GM12878 (cell line): ENCODE results near the gene RPS6KA4. TPM values are rescaled to one million over a fixed set of nuclear protein-coding genes. Genes with fewer than 3 reads are reported as not detected.
A peak's percentile ranks its signal among the peaks of the same experiment; 100 is the strongest.

Source experiments
- ATAC-seq: fragments of 200-7000 bp; cut with Tn5 transposase; 3 replicates; pipeline ENCODE4 v1.9.1; 2020; ENCODE audit warnings: mild to moderate bottlenecking, moderate library complexity
- BruUV-seq: library from RNA; stranded (reverse); fragments of 400-500 nt; replicated peaks from 2 replicates; lab custom pipeline; 2021; lab: Mats Ljungman, UMichigan
- CTCF ChIA-PET: fragments of 300-600 bp; sonication (Branson Sonifier 250); formaldehyde crosslinking; extraction: SDS; loops from one replicate; lab custom pipeline; 2021; ENCODE audit warnings: inconsistent platforms; lab: Yijun Ruan, JAX
- POLR2A ChIA-PET: fragments of 350-600 bp; formaldehyde crosslinking; extraction: SDS; loops from one replicate; lab custom pipeline; 2021; ENCODE audit warnings: inconsistent platforms; lab: Charles Lee
- RAD21 ChIA-PET: fragments of 300-600 bp; sonication (Branson Sonifier 250); formaldehyde crosslinking; loops from one replicate; lab custom pipeline; 2023; ENCODE audit warnings: antibody characterized with exemption; ENCODE audit not compliant: unreplicated experiment; lab: Charles Lee
- SMC1A ChIA-PET: fragments of 300-600 bp; sonication (Branson Sonifier 250); formaldehyde crosslinking; loops from one replicate; lab custom pipeline; 2023; ENCODE audit not compliant: unreplicated experiment, uncharacterized antibody; lab: Charles Lee
- DNase-seq: peaks from one replicate; pipeline ENCODE4 v3.0.0-alpha.2; 2011; ENCODE audit warnings: low read depth, low spot score
- FAIRE-seq: peaks from 3 replicates; lab custom pipeline; 2011; peaks lifted over from hg19 to GRCh38; lab: Jason Lieb, UNC
- H2AFZ ChIP-seq: 2 replicates; pipeline ENCODE4 v1.6.0; 2011; ENCODE audit warnings: low read depth, low read length, control low read depth; ENCODE audit not compliant: control insufficient read depth
- H3K27ac ChIP-seq: 2 replicates; pipeline ENCODE4 v1.5.1; 2011; ENCODE audit warnings: control low read depth; ENCODE audit not compliant: control insufficient read depth, insufficient read depth
- H3K27me3 ChIP-seq, 2 experiments: replicated peaks in 1 of 2; 2 replicates each; pipeline versions ENCODE4 v1.6.0 to v1.6.1; 2011; ENCODE audit warnings: low read length in 1 of 2; ENCODE audit not compliant: control insufficient read depth in 2 of 2, insufficient read depth in 2 of 2
- H3K36me3 ChIP-seq, 2 experiments: 2 replicates each; pipeline ENCODE4 v1.5.1; 2011; ENCODE audit warnings: low read length in 1 of 2; ENCODE audit not compliant: control insufficient read depth in 2 of 2, insufficient read depth in 2 of 2
- H3K4me1 ChIP-seq: 2 replicates; pipeline ENCODE4 v1.6.1; 2011; ENCODE audit warnings: mild to moderate bottlenecking, low read length, moderate library complexity, mixed read lengths; ENCODE audit not compliant: control insufficient read depth, insufficient read depth
- H3K4me2 ChIP-seq: 2 replicates; pipeline ENCODE4 v1.6.0; 2011; ENCODE audit warnings: control low read depth; ENCODE audit not compliant: control insufficient read depth, insufficient read depth
- H3K4me3 ChIP-seq: fragments of 200-600 bp; sonication (generic); 2 replicates; pipeline ENCODE4 v1.5.1; 2016
- H3K79me2 ChIP-seq: 2 replicates; pipeline ENCODE4 v1.6.0; 2011; ENCODE audit warnings: low read length; ENCODE audit not compliant: control insufficient read depth, insufficient read depth
- H3K9ac ChIP-seq: 2 replicates; pipeline ENCODE4 v1.8.0; 2011; ENCODE audit warnings: low read length, control low read depth, mixed read lengths; ENCODE audit not compliant: control insufficient read depth, insufficient read depth
- H3K9me3 ChIP-seq: replicated peaks from 3 replicates; pipeline ENCODE4 v1.5.1; 2011; ENCODE audit warnings: mild to moderate bottlenecking, low read length; ENCODE audit not compliant: control insufficient read depth, insufficient read depth
- H4K20me1 ChIP-seq: 2 replicates; pipeline ENCODE4 v1.6.0; 2011; ENCODE audit not compliant: control insufficient read depth, insufficient read depth
- ASH2L ChIP-seq: fragments of 300-600, 200-600 bp; sonication (generic); IDR thresholded peaks from 2 replicates; pipeline ENCODE4 v1.6.1; 2017; ENCODE audit warnings: low read depth, mild to moderate bottlenecking, borderline replicate concordance
- ATF7 ChIP-seq: fragments of 450-650 bp; IDR thresholded peaks from 2 replicates; pipeline ENCODE4 v1.6.1; 2016; ENCODE audit warnings: low read depth, mild to moderate bottlenecking
- BMI1 ChIP-seq: fragments of 450-650 bp; IDR thresholded peaks from 2 replicates; pipeline ENCODE4 v1.6.1; 2016; ENCODE audit warnings: mild to moderate bottlenecking, moderate library complexity, borderline replicate concordance
- CHD1 ChIP-seq: IDR thresholded peaks from 2 replicates; pipeline ENCODE4 v1.6.1; 2012; ENCODE audit warnings: low read depth, low read length, improper control_type of control experiment
- LARP7 ChIP-seq: fragments of 450-650 bp; IDR thresholded peaks from 2 replicates; pipeline ENCODE4 v1.6.1; 2017; ENCODE audit warnings: mild to moderate bottlenecking
- MAX ChIP-seq: IDR thresholded peaks from 2 replicates; pipeline ENCODE4 v1.6.1; 2012; ENCODE audit warnings: low read depth, low read length, improper control_type of control experiment
- NFIC ChIP-seq: IDR thresholded peaks from 2 replicates; pipeline ENCODE4 v1.6.1; 2012; ENCODE audit warnings: low read depth, mild to moderate bottlenecking, inconsistent platforms, low read length, moderate library complexity
- PAX5 ChIP-seq: IDR thresholded peaks from 2 replicates; pipeline ENCODE4 v1.6.1; 2011; ENCODE audit warnings: low read depth, low read length, borderline replicate concordance
- PAX8 ChIP-seq: fragments of 450-650 bp; IDR thresholded peaks from 2 replicates; pipeline ENCODE4 v1.6.1; 2017; ENCODE audit warnings: mild to moderate bottlenecking, moderate library complexity
- RBBP5 ChIP-seq: fragments of 200-600 bp; sonication (generic); conservative IDR thresholded peaks from 2 replicates; pipeline ENCODE4 v1.6.1; 2016
- RCOR1 ChIP-seq: conservative IDR thresholded peaks from 2 replicates; pipeline ENCODE4 v1.6.1; 2012; ENCODE audit warnings: low read depth, low read length, improper control_type of control experiment
- REST ChIP-seq: IDR thresholded peaks from 2 replicates; pipeline ENCODE4 v1.6.1; 2012; ENCODE audit warnings: mild to moderate bottlenecking, low read depth, low read length
- TBL1XR1 ChIP-seq: IDR thresholded peaks from 2 replicates; pipeline ENCODE4 v1.6.1; 2012; ENCODE audit warnings: low read depth, low read length, improper control_type of control experiment
- ZNF207 ChIP-seq: fragments of 450-650 bp; IDR thresholded peaks from 2 replicates; pipeline ENCODE4 v1.6.1; 2014; ENCODE audit warnings: antibody characterized with exemption, mild to moderate bottlenecking, borderline replicate concordance
- WGBS: methylation state at CpG from one replicate; pipeline ENCODE4 v1.1.6; 2016; ENCODE audit warnings: low lambda C conversion rate; ENCODE audit not compliant: insufficient replicate concordance, insufficient coverage; ENCODE audit errors: missing lambda C conversion rate; 5-methylcytosine and 5-hydroxymethylcytosine counted together
- in situ Hi-C: fragments of 300-500 bp; cut with MboI; formaldehyde crosslinking; loops from 9 replicates; pipeline ENCODE4 v1.14.3; 2018; ENCODE audit warnings: mixed read lengths
- intact Hi-C: fragments of 100-400 bp; cut with micrococcal nuclease; formaldehyde crosslinking; loops from one replicate; pipeline ENCODE4 v1.14.2; 2022; ENCODE audit not compliant: unreplicated experiment
- polyA plus RNA-seq, 11 experiments: library from polyadenylated mRNA; depleted of rRNA in 4 of 11; unstranded in 6 of 11; stranded (reverse) in 5 of 11; fragments of >200 nt; fragmentation: Nextera tagmentation in 4 of 11; fragmentation: Illumina TruSeq in 1 of 11; extraction: Ambion mirVana in 4 of 11; extraction: Trizol in 1 of 11; gene quantifications; 1 replicate in 1 of 11; 2 replicates in 10 of 11; pipeline versions ENCODE4 v1.2.1 to v1.2.3, GENCODE V29; 2011 to 2016; ENCODE audit warnings: inconsistent platforms in 2 of 11, missing spikeins in 2 of 11, low read depth in 1 of 11
- total RNA-seq, 4 experiments: library from RNA; depleted of rRNA in 3 of 4; stranded (reverse); fragments of >200 nt in 3 of 4; fragmentation: Illumina TruSeq in 1 of 4; extraction: Trizol in 1 of 4; gene quantifications; 2 replicates each; pipeline versions ENCODE4 v1.2.1 to v1.2.3, GENCODE V29; 2013 to 2021
- TF ChIP-seq, protein P1 (sequence below): fragments of 450-650 bp; IDR thresholded peaks from 2 replicates; pipeline ENCODE4 v1.6.1; 2018; ENCODE audit warnings: mild to moderate bottlenecking, low read depth, moderate library complexity; ENCODE audit not compliant: partially characterized antibody

Gene RPS6KA4
- total and polyA plus RNA-seq, 10 of the 15 experiments (the other 5 are each of a cell fraction or from before 2014, with no cell fraction given) = 0.34 to 32.6 (median 11.3) TPM

DNA sequence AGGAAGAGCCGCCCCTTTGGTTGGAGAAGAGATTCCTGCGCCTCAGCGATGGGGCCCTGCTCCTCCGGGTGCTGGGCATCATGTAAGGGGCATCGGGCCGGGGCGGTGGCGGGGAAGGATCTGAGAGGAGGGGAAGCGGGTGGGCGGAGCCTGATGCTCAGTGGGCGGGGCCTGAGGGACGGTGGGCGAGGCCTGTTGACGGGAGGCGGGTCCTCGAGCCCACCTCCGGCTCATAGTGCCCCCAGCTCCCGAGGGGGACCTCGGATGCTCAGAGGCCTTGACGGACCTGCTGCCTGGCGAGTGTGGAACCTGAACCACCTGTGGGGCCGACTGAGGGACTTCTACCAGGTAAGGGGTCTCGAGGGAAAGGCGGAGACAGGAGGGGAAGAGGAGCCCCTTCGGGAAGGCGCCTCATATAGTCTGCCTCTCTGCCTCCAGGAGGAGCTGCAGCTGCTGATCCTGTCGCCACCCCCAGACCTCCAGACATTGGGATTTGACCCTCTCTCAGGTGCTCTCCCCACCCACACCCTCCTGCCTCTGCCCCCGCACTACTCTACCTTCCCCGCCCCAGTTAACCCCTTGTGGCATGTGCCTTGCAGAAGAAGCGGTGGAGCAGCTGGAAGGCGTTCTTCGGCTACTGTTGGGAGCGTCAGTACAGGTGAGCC lies 18.2 kb upstream of the RPS6KA4 start (continued):
- no peak; the same call in 1 of the 2 replicates for TF ChIP-seq LARP7
- no peak for TF ChIP-seq PAX5
- TF ChIP-seq, all 136 proteins: peak for 4

GRCh38 chr11:64341429-64341828 lies 17.5 kb upstream of the RPS6KA4 start:
- in situ Hi-C loops (no loop called here), intact Hi-C loops (no loop called here)
- 91% methylated on average over 21 of the region's 21 CpGs for WGBS
- no peak for FAIRE-seq
- no peak overlapping the region for H3K4me3 ChIP-seq
- CTCF ChIA-PET = interaction anchor here (0.9 to 14.7 kb wide), 8 partner anchors 9 to 91 kb away, joined by 3 to 228 read pairs (median 8); partner anchors contain the start of genes ESRRA, PRDX5 and TRMT112
- BruUV-seq = no TSS peak
- H3K9me3 ChIP-seq = no peaks in the 10 kb centered on the region
- SMC1A ChIA-PET = interaction anchor here (0.9 to 3.9 kb wide), 4 partner anchors 8 to 396 kb away, joined by 3 to 28 read pairs (median 4); partner anchors contain the start of genes PRDX5 and TRMT112
- no peak overlapping the region for H2AFZ ChIP-seq
- RAD21 ChIA-PET = interaction anchor here (1.0 to 3.9 kb wide), 3 partner anchors 10 to 24 kb away, joined by 4 to 53 read pairs (median 41); partner anchors contain the start of genes PRDX5 and TRMT112
- H3K79me2 ChIP-seq = peaks cover 24% of the 10 kb centered on the region
- no peaks in the 10 kb centered on the region for H3K27me3 ChIP-seq
- peaks cover 8 to 13% of the 10 kb centered on the region in 2 experiments; a peak in 3 of 4 replicates for H3K36me3 ChIP-seq
- no peak overlapping the region for H3K27ac ChIP-seq
- H3K4me2 ChIP-seq = peak overlapping the region; percentile 100
- no peak for DNase-seq
- no peaks in the 10 kb centered on the region; the same call in 1 of the 2 replicates for H4K20me1 ChIP-seq
- POLR2A ChIA-PET = interaction anchor here (0.6 to 4.6 kb wide), 6 partner anchors 10 to 437 kb away, joined by 3 to 37 read pairs (median 6); partner anchors contain the start of genes PRDX5, SF1 and TRMT112
- no peak overlapping the region for H3K9ac ChIP-seq
- ATAC-seq = no peak
- peaks cover 24% of the 10 kb centered on the region for H3K4me1 ChIP-seq
- TF ChIP-seq NFIC (no peak), RBBP5 (no peak), PAX8 (no peak), RCOR1 (no peak), TBL1XR1 (no peak), CHD1 (no peak), ASH2L (no peak), ZNF207 (no peak), BMI1 (no peak), REST (no peak), MAX (no peak), ATF7 (no peak)
- TF ChIP-seq, protein P1, sequence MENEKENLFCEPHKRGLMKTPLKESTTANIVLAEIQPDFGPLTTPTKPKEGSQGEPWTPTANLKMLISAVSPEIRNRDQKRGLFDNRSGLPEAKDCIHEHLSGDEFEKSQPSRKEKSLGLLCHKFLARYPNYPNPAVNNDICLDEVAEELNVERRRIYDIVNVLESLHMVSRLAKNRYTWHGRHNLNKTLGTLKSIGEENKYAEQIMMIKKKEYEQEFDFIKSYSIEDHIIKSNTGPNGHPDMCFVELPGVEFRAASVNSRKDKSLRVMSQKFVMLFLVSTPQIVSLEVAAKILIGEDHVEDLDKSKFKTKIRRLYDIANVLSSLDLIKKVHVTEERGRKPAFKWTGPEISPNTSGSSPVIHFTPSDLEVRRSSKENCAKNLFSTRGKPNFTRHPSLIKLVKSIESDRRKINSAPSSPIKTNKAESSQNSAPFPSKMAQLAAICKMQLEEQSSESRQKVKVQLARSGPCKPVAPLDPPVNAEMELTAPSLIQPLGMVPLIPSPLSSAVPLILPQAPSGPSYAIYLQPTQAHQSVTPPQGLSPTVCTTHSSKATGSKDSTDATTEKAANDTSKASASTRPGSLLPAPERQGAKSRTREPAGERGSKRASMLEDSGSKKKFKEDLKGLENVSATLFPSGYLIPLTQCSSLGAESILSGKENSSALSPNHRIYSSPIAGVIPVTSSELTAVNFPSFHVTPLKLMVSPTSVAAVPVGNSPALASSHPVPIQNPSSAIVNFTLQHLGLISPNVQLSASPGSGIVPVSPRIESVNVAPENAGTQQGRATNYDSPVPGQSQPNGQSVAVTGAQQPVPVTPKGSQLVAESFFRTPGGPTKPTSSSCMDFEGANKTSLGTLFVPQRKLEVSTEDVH = no peak
